ENCODE measurements around the gene KANK4.

- TF ChIP-seq CTCF (IDR thresholded peaks at IDR 0.05), result no peak
- no peak for TF ChIP-seq POLR2A (IDR thresholded peaks at IDR 0.05)
Measured at GRCh38 chr1:62233926-62234450, 85.2 kb downstream of the KANK4 start.

All from testis (tissue), 2 donors.